Vagina (tissue), 2 donors: ENCODE measurements around the gene CD44.

ENCODE experiments used
- POLR2A ChIP-seq, 2 donors: fragments of 450-650 bp; IDR thresholded peaks; one replicate each; pipeline ENCODE4 v1.6.1; 2017; ENCODE audit warnings: antibody characterized with exemption in 2 of 2, mild to moderate bottlenecking in 2 of 2, moderate library complexity in 2 of 2
- TF ChIP-seq, protein P1 (sequence below), 3 experiments: fragments of 450-650 bp in 2 of 3; fragments of 200-600 bp in 1 of 3; sonication (generic) in 1 of 3; IDR thresholded peaks; one replicate each; pipeline ENCODE4 v1.5.1; 2017 to 2019; ENCODE audit warnings: antibody characterized with exemption in 3 of 3, mild to moderate bottlenecking in 2 of 3, moderate library complexity in 2 of 3

DNA sequence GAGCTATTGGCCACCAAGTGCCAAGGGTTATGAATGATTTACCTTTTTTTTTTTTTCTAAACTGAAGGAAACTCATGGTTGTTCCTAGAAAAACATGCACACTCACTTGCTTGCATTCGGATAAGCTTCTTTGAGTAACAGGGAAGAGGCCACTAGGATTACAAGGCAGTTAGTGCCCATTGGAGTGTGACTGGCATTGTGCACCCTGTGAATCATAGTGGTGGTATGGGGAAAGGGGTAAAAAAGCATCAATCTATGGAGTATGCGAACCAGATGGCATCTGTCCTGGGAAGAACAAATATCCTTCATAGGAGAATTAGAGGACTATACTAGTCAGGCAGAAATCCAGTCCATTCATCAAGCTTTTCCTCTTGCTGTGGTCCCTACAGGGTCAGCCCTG is 24.2 kb downstream of the CD44 start:
- TF ChIP-seq, protein P1, sequence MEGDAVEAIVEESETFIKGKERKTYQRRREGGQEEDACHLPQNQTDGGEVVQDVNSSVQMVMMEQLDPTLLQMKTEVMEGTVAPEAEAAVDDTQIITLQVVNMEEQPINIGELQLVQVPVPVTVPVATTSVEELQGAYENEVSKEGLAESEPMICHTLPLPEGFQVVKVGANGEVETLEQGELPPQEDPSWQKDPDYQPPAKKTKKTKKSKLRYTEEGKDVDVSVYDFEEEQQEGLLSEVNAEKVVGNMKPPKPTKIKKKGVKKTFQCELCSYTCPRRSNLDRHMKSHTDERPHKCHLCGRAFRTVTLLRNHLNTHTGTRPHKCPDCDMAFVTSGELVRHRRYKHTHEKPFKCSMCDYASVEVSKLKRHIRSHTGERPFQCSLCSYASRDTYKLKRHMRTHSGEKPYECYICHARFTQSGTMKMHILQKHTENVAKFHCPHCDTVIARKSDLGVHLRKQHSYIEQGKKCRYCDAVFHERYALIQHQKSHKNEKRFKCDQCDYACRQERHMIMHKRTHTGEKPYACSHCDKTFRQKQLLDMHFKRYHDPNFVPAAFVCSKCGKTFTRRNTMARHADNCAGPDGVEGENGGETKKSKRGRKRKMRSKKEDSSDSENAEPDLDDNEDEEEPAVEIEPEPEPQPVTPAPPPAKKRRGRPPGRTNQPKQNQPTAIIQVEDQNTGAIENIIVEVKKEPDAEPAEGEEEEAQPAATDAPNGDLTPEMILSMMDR (IDR thresholded peaks at IDR 0.05): no peak
- no peak for TF ChIP-seq POLR2A (IDR thresholded peaks at IDR 0.05)
